GM23248 (cell line): Measurements from ENCODE around the gene C4orf51. TPM values are rescaled to one million over a fixed set of nuclear protein-coding genes. Genes with fewer than 3 reads are reported as not detected.

Experiments used
- DNase-seq: peaks from one replicate; pipeline ENCODE4 v3.0.0-alpha.2; 2015
- H2AFZ ChIP-seq: fragments of 200-600 bp; sonication (generic); 2 replicates; pipeline ENCODE4 v1.6.1; 2016; ENCODE audit warnings: antibody characterized with exemption
- H3F3A ChIP-seq: fragments of 200-600 bp; sonication (generic); 2 replicates; pipeline ENCODE4 v1.6.1; 2016; ENCODE audit warnings: mild to moderate bottlenecking, antibody characterized with exemption, mixed run types; ENCODE audit not compliant: insufficient read depth
- H3K27ac ChIP-seq: fragments of 200-600 bp; sonication (generic); 2 replicates; pipeline ENCODE4 v1.5.1; 2016; ENCODE audit warnings: mild to moderate bottlenecking
- H3K27me3 ChIP-seq: fragments of 200-600 bp; sonication (generic); replicated peaks from 2 replicates; pipeline ENCODE4 v1.6.1; 2016; ENCODE audit warnings: mild to moderate bottlenecking; ENCODE audit not compliant: insufficient read depth
- H3K36me3 ChIP-seq: fragments of 200-600 bp; sonication (generic); 2 replicates; pipeline ENCODE4 v1.6.1; 2016; ENCODE audit warnings: low read depth, mild to moderate bottlenecking
- H3K4me1 ChIP-seq: fragments of 200-600 bp; sonication (generic); 2 replicates; pipeline ENCODE4 v1.6.1; 2016; ENCODE audit warnings: mild to moderate bottlenecking; ENCODE audit not compliant: insufficient read depth
- H3K4me2 ChIP-seq: fragments of 200-600 bp; sonication (generic); one replicate; pipeline ENCODE4 v1.6.1; 2016; ENCODE audit warnings: mild to moderate bottlenecking; ENCODE audit not compliant: unreplicated experiment
- H3K4me3 ChIP-seq: fragments of 200-600 bp; sonication (generic); 2 replicates; pipeline ENCODE4 v1.5.1; 2016; ENCODE audit warnings: mild to moderate bottlenecking
- H3K79me2 ChIP-seq: fragments of 200-600 bp; sonication (generic); 2 replicates; pipeline ENCODE4 v1.6.1; 2016; ENCODE audit warnings: mild to moderate bottlenecking; ENCODE audit not compliant: insufficient read depth
- H3K9ac ChIP-seq: fragments of 200-600 bp; sonication (generic); 2 replicates; pipeline ENCODE4 v1.6.1; 2016; ENCODE audit warnings: mild to moderate bottlenecking
- H3K9me2 ChIP-seq: fragments of 200-600 bp; sonication (generic); 2 replicates; pipeline ENCODE4 v1.6.1; 2016; ENCODE audit warnings: mixed run types, mild to moderate bottlenecking, moderate library complexity; ENCODE audit not compliant: insufficient read depth
- H3K9me3 ChIP-seq: fragments of 200-600 bp; sonication (generic); one replicate; pipeline ENCODE4 v1.6.1; 2017; ENCODE audit warnings: low read depth
- H4K20me1 ChIP-seq: fragments of 200-600 bp; sonication (generic); 2 replicates; pipeline ENCODE4 v1.6.0; 2016; ENCODE audit not compliant: insufficient read depth
- EZH2 ChIP-seq: fragments of 200-600 bp; sonication (generic); IDR thresholded peaks from 2 replicates; pipeline ENCODE4 v1.6.1; 2018; ENCODE audit warnings: antibody characterized with exemption, mild to moderate bottlenecking; ENCODE audit not compliant: insufficient read depth, poor library complexity, severe bottlenecking
- EZH2phosphoT487 ChIP-seq: fragments of 200-600 bp; sonication (generic); IDR thresholded peaks from 2 replicates; pipeline ENCODE4 v1.6.1; 2018; ENCODE audit warnings: antibody characterized with exemption, moderate library complexity, mild to moderate bottlenecking, low read depth; ENCODE audit not compliant: insufficient read depth
- WGBS, 2 experiments: methylation state at CpG; one replicate each; pipeline ENCODE4 v1.1.6; 2015 to 2017; ENCODE audit warnings: low lambda C conversion rate in 2 of 2, low coverage in 1 of 2; ENCODE audit errors: missing lambda C conversion rate in 2 of 2; 5-methylcytosine and 5-hydroxymethylcytosine counted together
- in situ Hi-C: fragments of 300-500 bp; cut with MboI; formaldehyde crosslinking; loops from 2 replicates; pipeline ENCODE4 v1.15.0; 2020
- polyA plus RNA-seq: library from polyadenylated mRNA; unstranded; fragments of >200 nt; fragmentation: Nextera tagmentation; extraction: Ambion mirVana; gene quantifications from 2 replicates; pipeline ENCODE4 v1.2.1, GENCODE V29; 2016
- total RNA-seq: library from RNA; depleted of rRNA; stranded (reverse); fragments of >200 nt; shearing (Covaris generic); gene quantifications from 2 replicates; pipeline ENCODE4 v1.2.3, GENCODE V29; 2014

The C4orf51 gene
- total and polyA plus RNA-seq, 2 experiments from 2014 or later = not detected

DNA sequence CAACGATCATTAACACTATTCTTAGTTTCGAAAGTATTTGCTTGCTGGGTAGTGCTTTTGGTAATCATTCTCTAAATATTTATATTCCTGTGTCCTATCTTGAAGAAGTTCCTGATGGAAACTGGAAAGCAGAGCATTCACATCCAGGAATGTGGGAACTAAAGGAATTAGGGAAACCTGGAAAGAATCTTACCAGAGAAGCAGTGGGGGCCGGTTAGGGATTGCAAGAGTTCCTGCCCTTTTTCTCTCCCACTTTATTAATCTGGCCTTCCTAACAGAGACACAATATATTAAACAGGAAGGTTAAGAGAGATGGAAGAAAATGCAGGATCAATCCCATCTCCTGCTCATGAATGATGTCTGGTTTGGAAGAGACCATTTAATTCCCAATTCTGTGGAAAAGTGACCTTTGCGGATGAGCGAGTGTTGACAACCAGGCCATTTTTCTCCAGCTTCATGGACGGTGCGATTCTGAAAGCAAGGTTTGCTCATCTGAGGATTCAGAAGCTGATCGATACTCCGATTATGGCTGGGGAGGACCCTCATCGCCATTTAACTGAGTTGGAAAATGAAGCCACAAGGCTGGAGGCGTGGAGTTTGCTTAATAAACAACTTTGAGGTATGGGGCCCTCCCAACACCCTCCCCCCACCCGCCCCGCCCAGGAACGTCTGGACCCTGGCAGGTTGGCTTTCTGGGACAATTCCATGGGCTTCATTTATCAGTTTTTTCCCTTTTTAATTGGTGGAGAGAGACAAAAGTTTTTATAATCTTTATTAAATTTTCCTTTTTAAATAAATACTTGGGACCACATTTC is 52.3 kb downstream of the C4orf51 start:
- H3K4me3 ChIP-seq = peak overlapping the region; percentile 67
- WGBS, 2 experiments = 42 to 45% methylated on average over 14 of the region's 14 CpGs
- in situ Hi-C loops = no loop called here

DNA sequence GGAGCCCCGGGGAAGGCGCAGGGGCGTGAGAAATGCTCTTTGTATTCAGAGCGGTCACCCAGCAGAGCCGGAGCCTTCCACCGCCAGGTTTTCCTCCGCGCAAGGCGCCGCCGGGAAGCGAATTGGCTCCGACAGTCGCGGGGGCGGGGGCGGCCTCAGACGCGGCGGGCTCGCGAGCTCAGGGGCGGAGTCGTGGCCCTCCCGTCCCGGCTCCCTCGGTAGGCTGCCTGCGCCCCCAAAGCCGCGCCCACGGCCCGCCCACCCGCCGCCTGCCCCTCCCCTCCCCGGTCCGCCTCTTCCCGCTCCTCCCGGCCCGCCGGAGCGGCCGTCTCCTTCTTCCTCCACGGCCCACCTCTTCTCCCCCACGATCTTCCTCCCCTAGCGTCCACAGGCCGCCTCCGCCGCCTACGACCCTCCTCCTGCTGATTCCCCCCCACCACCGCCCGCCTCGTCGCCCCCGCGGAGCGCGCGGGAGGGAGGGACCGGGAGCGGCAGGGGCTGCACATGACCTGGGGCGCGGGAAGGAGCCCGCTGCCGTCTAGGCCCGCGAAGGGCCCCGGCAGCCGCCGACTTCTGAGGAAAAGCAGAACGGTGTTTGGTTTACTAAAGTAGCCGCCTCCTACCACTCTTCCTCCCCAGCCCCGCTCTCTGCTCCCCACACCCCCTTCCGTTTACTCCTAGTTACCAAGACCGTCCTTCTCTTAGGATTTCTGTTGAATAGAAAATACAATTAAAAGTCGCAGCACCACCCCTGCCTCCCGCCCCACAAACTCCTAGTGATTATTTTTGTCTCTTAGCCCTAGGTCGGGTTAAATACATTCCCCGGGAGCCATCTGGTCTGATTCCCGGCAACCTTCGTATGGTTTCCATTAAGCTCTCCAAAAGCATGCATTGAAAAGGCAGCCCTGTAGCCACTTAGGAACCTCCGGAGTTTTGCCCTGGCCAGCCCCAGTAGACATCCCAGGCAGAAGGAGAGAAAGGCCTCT is 53.2 kb downstream of the C4orf51 start:
- peak overlapping the region; percentile 95 for H3K9ac ChIP-seq
- H3K79me2 ChIP-seq = no peaks in the 10 kb centered on the region
- peak overlapping the region; percentile 92 for H3K4me2 ChIP-seq
- H3K9me3 ChIP-seq = no peaks in the 10 kb centered on the region
- TF ChIP-seq EZH2 = no peak
- TF ChIP-seq EZH2phosphoT487 = no peak
- no peaks in the 10 kb centered on the region for H3K27me3 ChIP-seq
- peak overlapping the region; percentile 100 for H3K27ac ChIP-seq
- no peaks in the 10 kb centered on the region for H4K20me1 ChIP-seq
- peak; percentile 99 for DNase-seq
- no peaks in the 10 kb centered on the region for H3K9me2 ChIP-seq
- in situ Hi-C loops = no loop called here
- 1 to 3% methylated on average over 34 to 73 of the region's 81 CpGs for WGBS, 2 experiments
- H2AFZ ChIP-seq = peak overlapping the region; percentile 54
- peaks cover 38% of the 10 kb centered on the region for H3K4me1 ChIP-seq
- peak overlapping the region; percentile 76 for H3K4me3 ChIP-seq
- H3K36me3 ChIP-seq = no peaks in the 10 kb centered on the region
- H3F3A ChIP-seq = peaks cover 36% of the 10 kb centered on the region

More for the DNA sequence above, 52.3 kb downstream of the C4orf51 start:
- Histone ChIP-seq H3K79me2 (no peaks in the 10 kb centered on the region), H2AFZ (peak overlapping the region; percentile 67), H3K27me3 (no peaks in the 10 kb centered on the region), H3K4me1 (peaks cover 38% of the 10 kb centered on the region), H3K9me3 (no peaks in the 10 kb centered on the region), H3K9me2 (no peaks in the 10 kb centered on the region), H4K20me1 (no peaks in the 10 kb centered on the region), H3F3A (peaks cover 36% of the 10 kb centered on the region), H3K27ac (peak overlapping the region; percentile 100), H3K4me2 (peak overlapping the region; percentile 92), H3K36me3 (no peaks in the 10 kb centered on the region), H3K9ac (peak overlapping the region; percentile 95)
- DNase-seq = peak; percentile 30
- TF ChIP-seq EZH2phosphoT487 (no peak), EZH2 (no peak)

- no peaks in the 10 kb centered on the region for H3K9me3 ChIP-seq
- DNase-seq = peak; percentile 45
- peak overlapping the region; percentile 100 for H3K27ac ChIP-seq
- H3K4me1 ChIP-seq = peaks cover 38% of the 10 kb centered on the region
- peak overlapping the region; percentile 76 for H3K4me3 ChIP-seq
- H3K9ac ChIP-seq = peak overlapping the region; percentile 95
- TF ChIP-seq EZH2 (no peak), EZH2phosphoT487 (no peak)
- 9 to 11% methylated on average over 6 to 7 of the region's 7 CpGs for WGBS, 2 experiments
- H3F3A ChIP-seq = peaks cover 36% of the 10 kb centered on the region
- H3K36me3 ChIP-seq = no peaks in the 10 kb centered on the region
- in situ Hi-C loops = no loop called here
- peak overlapping the region; percentile 47 for H2AFZ ChIP-seq
- H3K27me3 ChIP-seq = no peaks in the 10 kb centered on the region
- peak overlapping the region; percentile 82 for H3K4me2 ChIP-seq
- no peaks in the 10 kb centered on the region for H3K9me2 ChIP-seq
- no peaks in the 10 kb centered on the region for H3K79me2 ChIP-seq
- no peaks in the 10 kb centered on the region for H4K20me1 ChIP-seq
Measured at GRCh38 chr4:145734031-145734430, 54.1 kb downstream of the C4orf51 start.
